ENCODE data around the gene PRR7. TPM values are rescaled to one million over a fixed set of nuclear protein-coding genes. Genes with fewer than 3 reads are reported as not detected.

PRR7 gene
- total RNA-seq, 2 experiments from 2014 or later = 23.3 to 23.5 TPM

DNA sequence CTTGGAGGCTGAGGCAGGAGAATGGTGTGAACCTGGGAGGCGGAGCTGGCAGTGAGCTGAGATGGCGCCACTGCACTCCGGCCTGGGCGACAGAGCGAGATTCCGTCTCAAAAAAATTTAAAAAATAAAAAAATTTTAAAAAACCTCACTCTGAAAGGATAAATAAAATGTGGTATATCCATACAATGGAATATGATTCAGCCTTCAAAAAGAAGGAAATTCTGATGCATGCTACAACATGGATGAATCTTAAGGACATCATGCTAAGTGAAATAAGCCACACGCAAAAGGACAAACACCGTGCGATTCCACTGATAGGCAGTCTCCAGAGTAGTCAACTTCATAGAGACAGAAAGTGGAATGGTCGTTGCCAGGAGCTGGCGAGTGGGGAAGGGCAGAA lies 18.4 kb downstream of the PRR7 start:
- H3K4me1 Mint-ChIP-seq (ENCODE audit: low read depth) = no peaks in the 10 kb centered on the region
- DNase-seq = no peak
- intact Hi-C loops (cut with DNase I, micrococcal nuclease) = no loop called here
- no peaks in the 10 kb centered on the region for H3K27me3 Mint-ChIP-seq
- H3K4me1 ChIP-seq (ENCODE audit: insufficient read depth, low read length) = peaks cover 14% of the 10 kb centered on the region
- POLR2A ChIA-PET = interaction anchor here (1.0 kb wide), 1 partner anchor 82 kb away, joined by 3 read pairs; no protein-coding TSS in a partner anchor
- H3K36me3 ChIP-seq (ENCODE audit: insufficient read depth, low read length) = no peaks in the 10 kb centered on the region
- no peak overlapping the region for H3K4me3 ChIP-seq (ENCODE audit: low read length)
- no peak for TF ChIP-seq CTCF (IDR thresholded peaks at IDR 0.05)
- CTCF ChIA-PET = interaction anchor here (0.7 kb wide), 1 partner anchor 8 kb away, joined by 3 read pairs; no protein-coding TSS in a partner anchor
- no peak overlapping the region for H3K4me3 Mint-ChIP-seq
- ATAC-seq (ENCODE audit: poor library complexity) = no peak
- no peaks in the 10 kb centered on the region for H3K27me3 ChIP-seq (ENCODE audit: control insufficient read depth in 1 of 2, insufficient read depth in 2 of 2, low read length in 2 of 2)
- no peaks in the 10 kb centered on the region for H3K9me3 Mint-ChIP-seq
- H3K27ac ChIP-seq (ENCODE audit: low read depth in 1 of 2, low read length in 2 of 2) = no peak overlapping the region
- H3K36me3 Mint-ChIP-seq (ENCODE audit: low read depth) = no peaks in the 10 kb centered on the region
- H3K9me3 ChIP-seq (ENCODE audit: control insufficient read depth in 1 of 2, insufficient read depth in 1 of 2, low read length in 2 of 2) = no peaks in the 10 kb centered on the region
- H3K27ac Mint-ChIP-seq = no peak overlapping the region

DNA sequence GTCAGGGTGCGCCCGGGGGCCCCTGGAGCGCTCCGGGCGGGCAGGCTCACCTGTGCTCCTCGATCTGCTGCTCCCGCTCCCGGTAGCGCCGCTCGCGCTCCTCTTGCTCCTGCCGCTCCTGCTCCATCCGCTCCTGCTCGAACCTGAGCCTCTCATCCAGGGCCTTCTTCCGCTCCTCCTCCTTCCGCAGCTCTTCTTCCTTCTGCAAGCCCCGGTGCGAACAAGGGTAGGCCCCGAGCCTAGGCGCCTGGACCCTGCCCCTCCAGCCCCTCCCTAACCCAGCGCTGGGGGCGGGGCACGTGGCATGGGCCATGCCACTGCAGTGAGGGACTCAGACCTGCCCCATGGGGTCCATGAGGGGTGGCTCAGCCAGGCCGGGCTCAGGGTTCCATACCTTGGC lies 20.2 kb downstream of the PRR7 start:
- intact Hi-C loops (cut with DNase I, micrococcal nuclease) = no loop called here
- Histone ChIP-seq H3K4me3 (ENCODE audit: low read length) (no peak overlapping the region), H3K36me3 (ENCODE audit: insufficient read depth, low read length) (no peaks in the 10 kb centered on the region), H3K27ac (ENCODE audit: low read depth in 1 of 2, low read length in 2 of 2) (no peak overlapping the region), H3K4me1 (ENCODE audit: insufficient read depth, low read length) (peaks cover 15% of the 10 kb centered on the region), H3K9me3 (ENCODE audit: control insufficient read depth in 1 of 2, insufficient read depth in 1 of 2, low read length in 2 of 2) (no peaks in the 10 kb centered on the region), H3K27me3 (ENCODE audit: control insufficient read depth in 1 of 2, insufficient read depth in 2 of 2, low read length in 2 of 2) (no peaks in the 10 kb centered on the region)
- Mint-ChIP-seq H3K36me3 (ENCODE audit: low read depth) (no peaks in the 10 kb centered on the region), H3K27me3 (no peaks in the 10 kb centered on the region), H3K4me3 (no peak overlapping the region), H3K9me3 (no peaks in the 10 kb centered on the region), H3K27ac (no peak overlapping the region), H3K4me1 (ENCODE audit: low read depth) (no peaks in the 10 kb centered on the region)
- DNase-seq (no peak), ATAC-seq (ENCODE audit: poor library complexity) (no peak)
- no peak for TF ChIP-seq CTCF (IDR thresholded peaks at IDR 0.05)
- ChIA-PET POLR2A (no interaction called here), CTCF (no interaction called here)

GRCh38 chr5:177467436-177467835 lies 20.8 kb downstream of the PRR7 start:
- H3K4me1 Mint-ChIP-seq (ENCODE audit: low read depth) = no peaks in the 10 kb centered on the region
- ATAC-seq (ENCODE audit: poor library complexity) = no peak
- H3K27ac Mint-ChIP-seq = no peak overlapping the region
- ChIA-PET POLR2A (no interaction called here), CTCF (no interaction called here)
- Histone ChIP-seq H3K4me3 (ENCODE audit: low read length) (no peak overlapping the region), H3K4me1 (ENCODE audit: insufficient read depth, low read length) (peaks cover 15% of the 10 kb centered on the region), H3K9me3 (ENCODE audit: control insufficient read depth in 1 of 2, insufficient read depth in 1 of 2, low read length in 2 of 2) (no peaks in the 10 kb centered on the region), H3K27me3 (ENCODE audit: control insufficient read depth in 1 of 2, insufficient read depth in 2 of 2, low read length in 2 of 2) (peaks cover 0 to 3% of the 10 kb centered on the region in 2 experiments), H3K36me3 (ENCODE audit: insufficient read depth, low read length) (no peaks in the 10 kb centered on the region), H3K27ac (ENCODE audit: low read depth in 1 of 2, low read length in 2 of 2) (no peak overlapping the region)
- no peaks in the 10 kb centered on the region for H3K27me3 Mint-ChIP-seq
- no peaks in the 10 kb centered on the region for H3K9me3 Mint-ChIP-seq
- no peak for TF ChIP-seq CTCF (IDR thresholded peaks at IDR 0.05)
- intact Hi-C loops (cut with DNase I, micrococcal nuclease) = no loop called here
- H3K4me3 Mint-ChIP-seq = no peak overlapping the region
- no peaks in the 10 kb centered on the region for H3K36me3 Mint-ChIP-seq (ENCODE audit: low read depth)
- DNase-seq = no peak
